ENCODE results near the gene UNC13A. TPM values are rescaled to one million over a fixed set of nuclear protein-coding genes. Genes with fewer than 3 reads are reported as not detected.

The UNC13A gene
- total and polyA plus RNA-seq, 2 of the 8 experiments (the other 6 are each of a cell fraction or from before 2014, with no cell fraction given), result 13.1 to 47.6 TPM

- H4K8ac ChIP-seq (ENCODE audit: extremely low read depth, insufficient read depth, low read length), result no peak overlapping the region
- no peak overlapping the region for H3K14ac ChIP-seq (ENCODE audit: insufficient read length)
- H3K79me2 ChIP-seq (ENCODE audit: control insufficient read depth in 1 of 2, insufficient read depth in 2 of 2, low read length in 2 of 2), result peaks cover 0 to 41% of the 10 kb centered on the region in 2 experiments; a peak in 2 of 4 replicates
- no peak overlapping the region for H2BK15ac ChIP-seq (ENCODE audit: low read length)
- H3K36me3 ChIP-seq (ENCODE audit: control insufficient read depth in 2 of 4, insufficient read depth in 4 of 4, low read length in 3 of 4), result peaks cover 18 to 64% (median 46%) of the 10 kb centered on the region in 4 experiments
- H4K20me1 ChIP-seq (replicated peaks in 1 of 2; ENCODE audit: control insufficient read depth in 1 of 2, insufficient read depth in 2 of 2, low read length in 2 of 2), result peaks cover 15 to 24% of the 10 kb centered on the region in 2 experiments
- no peak overlapping the region for H3K18ac ChIP-seq (ENCODE audit: extremely low read depth, low read length)
- H3K23ac ChIP-seq (ENCODE audit: insufficient read length), result no peak overlapping the region
- no peaks in the 10 kb centered on the region for H3K4me1 ChIP-seq (replicated peaks in 1 of 4; ENCODE audit: control insufficient read depth in 3 of 4, insufficient read depth in 4 of 4, low read length in 3 of 4)
- no peaks in the 10 kb centered on the region for H3K23me2 ChIP-seq (ENCODE audit: low read depth, low read length)
- ChIA-PET POLR2A (ENCODE audit: partially characterized antibody) (interaction anchor here (0.9 kb wide), 1 partner anchor 11 kb away, joined by 3 read pairs; no protein-coding TSS in a partner anchor), CTCF (ENCODE audit: partially characterized antibody) (interaction anchor here (0.5 to 6.8 kb wide), 6 partner anchors 11 to 323 kb away, joined by 3 to 78 read pairs (median 12); no protein-coding TSS in a partner anchor)
- H4K91ac ChIP-seq (replicated peaks; ENCODE audit: insufficient read length, low read length), result no peak overlapping the region
- H2BK5ac ChIP-seq (ENCODE audit: low read depth, low read length), result no peak overlapping the region
- no peak overlapping the region for H3K4me3 ChIP-seq (ENCODE audit: extremely low read depth in 1 of 4, insufficient read depth in 2 of 4, low read depth in 3 of 4, low read length in 4 of 4)
- no peak overlapping the region for H2AK5ac ChIP-seq (ENCODE audit: low read depth, low read length)
- no peak overlapping the region for H3K56ac ChIP-seq (replicated peaks; ENCODE audit: insufficient read length, low read depth, low read length)
- H4K5ac ChIP-seq (ENCODE audit: insufficient read length, low read depth, low read length), result no peak overlapping the region
- FAIRE-seq (no peak), DNase-seq (ENCODE audit: low read depth in 1 of 2, low spot score in 2 of 2) (no peak)
- H2BK12ac ChIP-seq (ENCODE audit: low read depth, low read length), result no peak overlapping the region
- no peak overlapping the region for H2BK120ac ChIP-seq (replicated peaks; ENCODE audit: low read depth, low read length)
- 94% methylated on average over 30 of the region's 62 CpGs; no CpG with 5 or more reads in 1 of the 2 experiments for WGBS, 2 experiments (ENCODE audit: extremely low coverage in 1 of 2, insufficient coverage in 1 of 2, insufficient read length in 1 of 2, insufficient replicate concordance in 2 of 2, low coverage in 1 of 2, low lambda C conversion rate in 2 of 2, missing lambda C conversion rate in 1 of 2)
- H3K9me3 ChIP-seq (ENCODE audit: insufficient read depth in 2 of 2, low read depth in 1 of 2, low read length in 1 of 2), result no peaks in the 10 kb centered on the region
- no peak overlapping the region for H3K4ac ChIP-seq (replicated peaks; ENCODE audit: insufficient read length, low read depth, low read length)
- H3K9ac ChIP-seq (replicated peaks in 1 of 4; ENCODE audit: extremely low read depth in 1 of 4, low read depth in 3 of 4, low read length in 3 of 4), result no peak overlapping the region
- no peak overlapping the region for H3K4me2 ChIP-seq (ENCODE audit: insufficient read depth in 1 of 2, low read depth in 2 of 2, low read length in 2 of 2)
- H3K27me3 ChIP-seq (replicated peaks in 1 of 4; ENCODE audit: control insufficient read depth in 3 of 4, extremely low read depth in 1 of 4, insufficient read depth in 3 of 4, low read length in 3 of 4), result no peaks in the 10 kb centered on the region
- no peak overlapping the region for H2BK20ac ChIP-seq (ENCODE audit: low read length)
- H3K27ac ChIP-seq (ENCODE audit: low read depth, low read length), result no peak overlapping the region
- no peak overlapping the region for H2AFZ ChIP-seq (ENCODE audit: low read length)
- peaks cover 9% of the 10 kb centered on the region; the same call in 1 of the 2 replicates for H3K79me1 ChIP-seq (ENCODE audit: low read depth, low read length)
- no peak for TF ChIP-seq TCF12 (IDR thresholded peaks at IDR 0.05; ENCODE audit: low read depth, low read length)
- TF ChIP-seq POLR2A (IDR thresholded peaks at IDR 0.05; ENCODE audit: control extremely low read depth in 1 of 2, low read depth in 2 of 2, low read length in 2 of 2), result no peak
- TF ChIP-seq RBBP5 (IDR thresholded peaks at IDR 0.05; ENCODE audit: borderline replicate concordance, low read depth, low read length), result no peak
- TF ChIP-seq YY1 (IDR thresholded peaks at IDR 0.05; ENCODE audit: low read depth, low read length), result no peak
- TF ChIP-seq NANOG (IDR thresholded peaks at IDR 0.05; ENCODE audit: insufficient read depth, low read depth, low read length, poor library complexity, severe bottlenecking), result no peak
- TF ChIP-seq CBX8 (IDR thresholded peaks at IDR 0.05; ENCODE audit: borderline replicate concordance, low read depth, low read length), result no peak
- TF ChIP-seq CREB1 (IDR thresholded peaks at IDR 0.05), result no peak
These were observed 39.0 kb upstream of the UNC13A start for GRCh38 chr19:17726964-17727773.
